ENCODE measurements around the gene PSME3.
A peak's percentile ranks its signal among the peaks of the same experiment; 100 is the strongest.

The PSME3 gene

DNA sequence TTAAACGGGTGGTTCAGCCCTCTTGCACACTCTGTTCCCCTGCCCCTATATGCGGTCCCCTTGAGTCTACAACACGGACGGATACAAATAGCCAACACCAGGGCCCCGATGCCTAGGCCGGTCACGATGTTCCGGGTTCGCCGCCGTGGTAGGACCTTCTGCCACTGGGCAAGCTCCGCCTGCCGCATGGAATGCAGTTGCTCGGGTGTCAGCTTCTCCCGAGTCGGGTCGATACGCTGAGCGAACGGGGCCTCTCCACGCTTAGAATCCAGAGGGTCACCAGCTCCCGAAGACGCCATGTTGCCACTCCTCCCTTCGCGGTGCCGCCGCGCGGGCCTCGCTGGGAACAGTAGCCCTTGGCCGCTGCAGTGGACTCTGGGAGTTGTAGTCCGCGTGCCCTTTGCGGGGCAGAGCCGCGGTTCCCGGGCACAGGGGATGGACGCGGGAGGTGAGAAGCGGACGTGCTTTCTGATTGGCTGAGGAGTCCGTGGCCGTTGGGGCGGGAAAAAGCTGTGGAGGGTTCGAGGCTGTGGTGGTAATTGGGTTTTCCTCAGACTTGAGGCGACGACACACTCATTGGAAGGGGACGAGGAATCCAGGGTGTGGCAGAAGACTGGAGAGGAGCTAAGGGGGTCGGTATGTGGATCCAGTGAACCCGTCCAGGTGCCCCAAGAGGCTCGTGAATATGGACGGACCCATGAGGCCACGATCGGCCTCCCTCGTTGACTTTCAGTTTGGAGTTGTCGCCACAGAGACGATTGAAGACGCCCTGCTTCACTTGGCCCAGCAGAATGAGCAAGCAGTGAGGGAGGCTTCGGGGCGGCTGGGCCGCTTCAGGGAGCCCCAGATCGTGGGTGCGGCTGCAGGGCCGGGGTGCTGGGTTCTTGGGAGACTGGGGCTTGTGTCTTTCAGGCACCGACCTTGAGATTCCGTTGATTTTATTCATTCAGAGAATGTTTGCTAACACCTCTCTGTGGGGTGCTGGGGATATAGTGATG is 34.5 kb upstream of the PSME3 start, which contains the start of the genes CNTD1 and COA3:
TSS of gene CNTD1 (plus strand) at position 479 of the 998 bp plus-strand sequence. CDS start at position 686, 207 bp downstream.
TSS of gene COA3 (minus strand) at position 322 of the 998 bp plus-strand sequence. CDS start at position 299, 23 bp downstream.
- DNase-seq (ENCODE audit: low read depth) = peak; percentile 88
- TF ChIP-seq POLR2A (IDR thresholded peaks at IDR 0.05; ENCODE audit: extremely low read depth, insufficient read length) = peak; percentile 67
- TF ChIP-seq MAX (IDR thresholded peaks at IDR 0.05; ENCODE audit: low read depth, low read length) = peak; percentile 50
- TF ChIP-seq, protein P1, sequence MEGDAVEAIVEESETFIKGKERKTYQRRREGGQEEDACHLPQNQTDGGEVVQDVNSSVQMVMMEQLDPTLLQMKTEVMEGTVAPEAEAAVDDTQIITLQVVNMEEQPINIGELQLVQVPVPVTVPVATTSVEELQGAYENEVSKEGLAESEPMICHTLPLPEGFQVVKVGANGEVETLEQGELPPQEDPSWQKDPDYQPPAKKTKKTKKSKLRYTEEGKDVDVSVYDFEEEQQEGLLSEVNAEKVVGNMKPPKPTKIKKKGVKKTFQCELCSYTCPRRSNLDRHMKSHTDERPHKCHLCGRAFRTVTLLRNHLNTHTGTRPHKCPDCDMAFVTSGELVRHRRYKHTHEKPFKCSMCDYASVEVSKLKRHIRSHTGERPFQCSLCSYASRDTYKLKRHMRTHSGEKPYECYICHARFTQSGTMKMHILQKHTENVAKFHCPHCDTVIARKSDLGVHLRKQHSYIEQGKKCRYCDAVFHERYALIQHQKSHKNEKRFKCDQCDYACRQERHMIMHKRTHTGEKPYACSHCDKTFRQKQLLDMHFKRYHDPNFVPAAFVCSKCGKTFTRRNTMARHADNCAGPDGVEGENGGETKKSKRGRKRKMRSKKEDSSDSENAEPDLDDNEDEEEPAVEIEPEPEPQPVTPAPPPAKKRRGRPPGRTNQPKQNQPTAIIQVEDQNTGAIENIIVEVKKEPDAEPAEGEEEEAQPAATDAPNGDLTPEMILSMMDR (IDR thresholded peaks at IDR 0.05; ENCODE audit: low read depth, low read length) = no peak
- peak; percentile 71 for TF ChIP-seq MYC (IDR thresholded peaks at IDR 0.05; ENCODE audit: low read depth, low read length)
- peak within 1 kb of the TSS; percentile 86 for H3K4me3 ChIP-seq (ENCODE audit: low read depth, low read length)

GRCh38 chr17:42803074-42803883 is 29.9 kb upstream of the PSME3 start:
- no peak for TF ChIP-seq MAX (IDR thresholded peaks at IDR 0.05; ENCODE audit: low read depth, low read length)
- no peak for TF ChIP-seq POLR2A (IDR thresholded peaks at IDR 0.05; ENCODE audit: extremely low read depth, insufficient read length)
- TF ChIP-seq, protein P1 (IDR thresholded peaks at IDR 0.05; ENCODE audit: low read depth, low read length) = no peak
- no peak for TF ChIP-seq MYC (IDR thresholded peaks at IDR 0.05; ENCODE audit: low read depth, low read length)
- no peak overlapping the region for H3K4me3 ChIP-seq (ENCODE audit: low read depth, low read length)
- no peak for DNase-seq (ENCODE audit: low read depth)

GRCh38 chr17:42804918-42805367 is 28.3 kb upstream of the PSME3 start:
- H3K4me3 ChIP-seq (ENCODE audit: low read depth, low read length) = no peak overlapping the region
- DNase-seq (ENCODE audit: low read depth) = no peak

GRCh38 chr17:42806249-42806648 is 26.9 kb upstream of the PSME3 start:
- no peak overlapping the region for H3K4me3 ChIP-seq (ENCODE audit: low read depth, low read length)
- TF ChIP-seq POLR2A (IDR thresholded peaks at IDR 0.05; ENCODE audit: extremely low read depth, insufficient read length) (no peak), MYC (IDR thresholded peaks at IDR 0.05; ENCODE audit: low read depth, low read length) (no peak), MAX (IDR thresholded peaks at IDR 0.05; ENCODE audit: low read depth, low read length) (no peak)
- TF ChIP-seq, protein P1 (IDR thresholded peaks at IDR 0.05; ENCODE audit: low read depth, low read length) = no peak
- DNase-seq (ENCODE audit: low read depth) = no peak

More at GRCh38 chr17:42804918-42805367, 28.3 kb upstream of the PSME3 start:
- TF ChIP-seq POLR2A (IDR thresholded peaks at IDR 0.05; ENCODE audit: extremely low read depth, insufficient read length) (no peak), MAX (IDR thresholded peaks at IDR 0.05; ENCODE audit: low read depth, low read length) (no peak), MYC (IDR thresholded peaks at IDR 0.05; ENCODE audit: low read depth, low read length) (no peak)
- TF ChIP-seq, protein P1 (IDR thresholded peaks at IDR 0.05; ENCODE audit: low read depth, low read length) = no peak

DNA sequence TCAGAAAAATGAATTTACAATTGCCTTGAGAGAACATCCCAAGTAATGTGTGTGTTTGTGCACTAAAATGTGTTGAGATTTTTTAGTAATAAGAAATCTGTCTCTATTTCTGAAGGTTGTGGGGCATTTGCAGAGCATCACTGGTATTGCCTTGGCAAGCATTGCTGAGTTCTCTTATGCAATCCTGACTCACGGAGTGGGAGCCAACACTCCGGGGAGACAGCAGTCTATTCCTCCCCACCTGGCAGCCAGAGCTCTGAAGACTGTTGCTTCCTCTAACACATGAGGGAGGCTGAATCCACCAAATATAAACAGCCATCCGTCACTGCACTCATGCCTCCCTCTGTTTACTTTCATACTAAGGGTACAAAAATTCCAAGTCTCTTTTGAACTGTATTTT is 23.9 kb upstream of the PSME3 start:
- no peak overlapping the region for H3K4me3 ChIP-seq (ENCODE audit: low read depth, low read length)
- no peak for TF ChIP-seq MYC (IDR thresholded peaks at IDR 0.05; ENCODE audit: low read depth, low read length)
- TF ChIP-seq POLR2A (IDR thresholded peaks at IDR 0.05; ENCODE audit: extremely low read depth, insufficient read length) = no peak
- TF ChIP-seq, protein P1 (IDR thresholded peaks at IDR 0.05; ENCODE audit: low read depth, low read length) = no peak
- no peak for TF ChIP-seq MAX (IDR thresholded peaks at IDR 0.05; ENCODE audit: low read depth, low read length)
- DNase-seq (ENCODE audit: low read depth) = peak; percentile 34
